Upper lobe of left lung (tissue), 4 donors: ENCODE results near the gene LRPPRC.

ENCODE experiments used
- CTCF ChIP-seq, 6 experiments: fragments of 450-650 bp in 4 of 6; fragments of 200-600 bp in 2 of 6; sonication (generic) in 2 of 6; IDR thresholded peaks; one replicate each; pipeline ENCODE4 v1.5.1; 2016 to 2019; ENCODE audit warnings: antibody characterized with exemption in 6 of 6
- EP300 ChIP-seq, 4 donors: sonication (generic); formaldehyde crosslinking; IDR thresholded peaks; one replicate each; pipeline ENCODE4 v1.5.1; 2017; ENCODE audit warnings: antibody characterized with exemption in 4 of 4, control low read depth in 2 of 4
- POLR2A ChIP-seq, 4 donors: fragments of 450-650 bp; IDR thresholded peaks; one replicate each; pipeline ENCODE4 v1.5.1; 2016 to 2017; ENCODE audit warnings: antibody characterized with exemption in 4 of 4, mild to moderate bottlenecking in 2 of 4
- POLR2AphosphoS5 ChIP-seq, 2 donors: sonication (generic); formaldehyde crosslinking; IDR thresholded peaks; one replicate each; pipeline ENCODE4 v1.5.1; 2017; ENCODE audit warnings: antibody characterized with exemption in 2 of 2

DNA sequence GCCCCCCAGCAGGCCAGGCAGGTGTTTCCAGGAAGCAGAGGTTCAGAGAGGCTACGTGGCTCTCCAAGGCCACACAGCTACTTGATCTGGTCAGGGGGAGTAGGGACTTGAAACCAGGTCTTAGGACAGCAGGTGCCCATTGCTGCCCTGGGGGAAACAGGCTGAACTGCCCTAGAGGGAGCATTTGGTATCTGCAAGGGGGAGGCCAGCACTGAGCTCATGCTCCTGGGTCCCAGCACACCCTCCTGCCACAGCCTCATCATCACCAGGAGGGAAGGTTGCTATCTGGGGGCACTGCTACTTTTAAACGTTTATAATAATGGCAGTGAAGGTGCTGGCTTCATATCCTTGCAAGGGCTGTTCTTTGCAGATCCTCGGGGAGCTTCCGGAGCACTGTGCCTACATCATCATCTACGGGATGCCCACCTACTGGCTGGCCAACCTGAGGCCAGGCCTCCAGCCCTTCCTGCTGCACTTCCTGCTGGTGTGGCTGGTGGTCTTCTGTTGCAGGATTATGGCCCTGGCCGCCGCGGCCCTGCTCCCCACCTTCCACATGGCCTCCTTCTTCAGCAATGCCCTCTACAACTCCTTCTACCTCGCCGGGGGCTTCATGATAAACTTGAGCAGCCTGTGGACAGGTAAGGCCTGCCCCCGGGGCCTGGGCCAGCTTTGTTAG is 120.9 kb downstream of the LRPPRC start:
- TF ChIP-seq POLR2AphosphoS5 (IDR thresholded peaks at IDR 0.05) = no peak
- no peak for TF ChIP-seq CTCF (IDR thresholded peaks at IDR 0.05)
- no peak for TF ChIP-seq POLR2A (IDR thresholded peaks at IDR 0.05)
- no peak for TF ChIP-seq EP300 (IDR thresholded peaks at IDR 0.05)
